GM12878 (cell line): ENCODE measurements around the gene MAP4K1. TPM values are rescaled to one million over a fixed set of nuclear protein-coding genes. Genes with fewer than 3 reads are reported as not detected.
A peak's percentile ranks its signal among the peaks of the same experiment; 100 is the strongest.

Experiments
- ATAC-seq: fragments of 200-7000 bp; cut with Tn5 transposase; 3 replicates; pipeline ENCODE4 v1.9.1; 2020; ENCODE audit warnings: mild to moderate bottlenecking, moderate library complexity
- BruUV-seq: library from RNA; stranded (reverse); fragments of 400-500 nt; replicated peaks from 2 replicates; lab custom pipeline; 2021; lab: Mats Ljungman, UMichigan
- CTCF ChIA-PET: fragments of 300-600 bp; sonication (Branson Sonifier 250); formaldehyde crosslinking; extraction: SDS; loops from one replicate; lab custom pipeline; 2021; ENCODE audit warnings: inconsistent platforms; lab: Yijun Ruan, JAX
- POLR2A ChIA-PET: fragments of 350-600 bp; formaldehyde crosslinking; extraction: SDS; loops from one replicate; lab custom pipeline; 2021; ENCODE audit warnings: inconsistent platforms; lab: Charles Lee
- RAD21 ChIA-PET: fragments of 300-600 bp; sonication (Branson Sonifier 250); formaldehyde crosslinking; loops from one replicate; lab custom pipeline; 2023; ENCODE audit warnings: antibody characterized with exemption; ENCODE audit not compliant: unreplicated experiment; lab: Charles Lee
- SMC1A ChIA-PET: fragments of 300-600 bp; sonication (Branson Sonifier 250); formaldehyde crosslinking; loops from one replicate; lab custom pipeline; 2023; ENCODE audit not compliant: unreplicated experiment, uncharacterized antibody; lab: Charles Lee
- DNase-seq: peaks from one replicate; pipeline ENCODE4 v3.0.0-alpha.2; 2011; ENCODE audit warnings: low read depth, low spot score
- FAIRE-seq: peaks from 3 replicates; lab custom pipeline; 2011; peaks lifted over from hg19 to GRCh38; lab: Jason Lieb, UNC
- H2AFZ ChIP-seq: 2 replicates; pipeline ENCODE4 v1.6.0; 2011; ENCODE audit warnings: low read depth, low read length, control low read depth; ENCODE audit not compliant: control insufficient read depth
- H3K27ac ChIP-seq: 2 replicates; pipeline ENCODE4 v1.5.1; 2011; ENCODE audit warnings: control low read depth; ENCODE audit not compliant: control insufficient read depth, insufficient read depth
- H3K27me3 ChIP-seq, 2 experiments: replicated peaks in 1 of 2; 2 replicates each; pipeline versions ENCODE4 v1.6.0 to v1.6.1; 2011; ENCODE audit warnings: low read length in 1 of 2; ENCODE audit not compliant: control insufficient read depth in 2 of 2, insufficient read depth in 2 of 2
- H3K36me3 ChIP-seq, 2 experiments: 2 replicates each; pipeline ENCODE4 v1.5.1; 2011; ENCODE audit warnings: low read length in 1 of 2; ENCODE audit not compliant: control insufficient read depth in 2 of 2, insufficient read depth in 2 of 2
- H3K4me1 ChIP-seq: 2 replicates; pipeline ENCODE4 v1.6.1; 2011; ENCODE audit warnings: mild to moderate bottlenecking, low read length, moderate library complexity, mixed read lengths; ENCODE audit not compliant: control insufficient read depth, insufficient read depth
- H3K4me2 ChIP-seq: 2 replicates; pipeline ENCODE4 v1.6.0; 2011; ENCODE audit warnings: control low read depth; ENCODE audit not compliant: control insufficient read depth, insufficient read depth
- H3K4me3 ChIP-seq: fragments of 200-600 bp; sonication (generic); 2 replicates; pipeline ENCODE4 v1.5.1; 2016
- H3K79me2 ChIP-seq: 2 replicates; pipeline ENCODE4 v1.6.0; 2011; ENCODE audit warnings: low read length; ENCODE audit not compliant: control insufficient read depth, insufficient read depth
- H3K9ac ChIP-seq: 2 replicates; pipeline ENCODE4 v1.8.0; 2011; ENCODE audit warnings: low read length, control low read depth, mixed read lengths; ENCODE audit not compliant: control insufficient read depth, insufficient read depth
- H3K9me3 ChIP-seq: replicated peaks from 3 replicates; pipeline ENCODE4 v1.5.1; 2011; ENCODE audit warnings: mild to moderate bottlenecking, low read length; ENCODE audit not compliant: control insufficient read depth, insufficient read depth
- H4K20me1 ChIP-seq: 2 replicates; pipeline ENCODE4 v1.6.0; 2011; ENCODE audit not compliant: control insufficient read depth, insufficient read depth
- BHLHE40 ChIP-seq, 2 experiments: fragments of 450-650 bp in 1 of 2; IDR thresholded peaks; 2 replicates each; pipeline ENCODE4 v1.6.1; 2011 to 2017; ENCODE audit warnings: low read depth in 2 of 2, borderline replicate concordance in 1 of 2, improper control_type of control experiment in 1 of 2, low read length in 1 of 2, mild to moderate bottlenecking in 1 of 2
- BMI1 ChIP-seq: fragments of 450-650 bp; IDR thresholded peaks from 2 replicates; pipeline ENCODE4 v1.6.1; 2016; ENCODE audit warnings: mild to moderate bottlenecking, moderate library complexity, borderline replicate concordance
- CREM ChIP-seq: IDR thresholded peaks from 2 replicates; pipeline ENCODE4 v1.6.1; 2014; ENCODE audit warnings: antibody characterized with exemption, low read depth
- ESRRA ChIP-seq: IDR thresholded peaks from 2 replicates; pipeline ENCODE4 v1.6.1; 2012; ENCODE audit warnings: mild to moderate bottlenecking, low read length, improper control_type of control experiment
- ETV6 ChIP-seq, 2 experiments: fragments of 450-650 bp in 1 of 2; IDR thresholded peaks in 1 of 2; conservative IDR thresholded peaks in 1 of 2; 2 replicates each; pipeline ENCODE4 v1.6.1; 2014; ENCODE audit warnings: antibody characterized with exemption in 1 of 2, borderline replicate concordance in 1 of 2, low read depth in 1 of 2, mild to moderate bottlenecking in 1 of 2, moderate library complexity in 1 of 2
- JUND ChIP-seq: IDR thresholded peaks from 2 replicates; pipeline ENCODE4 v1.6.1; 2012; ENCODE audit warnings: low read depth, mild to moderate bottlenecking, low read length, improper control_type of control experiment, moderate library complexity
- LARP7 ChIP-seq: fragments of 450-650 bp; IDR thresholded peaks from 2 replicates; pipeline ENCODE4 v1.6.1; 2017; ENCODE audit warnings: mild to moderate bottlenecking
- MTA3 ChIP-seq: IDR thresholded peaks from 2 replicates; pipeline ENCODE4 v1.6.1; 2012; ENCODE audit warnings: low read length, inconsistent platforms, borderline replicate concordance
- NR2F1 ChIP-seq: fragments of 450-650 bp; conservative IDR thresholded peaks from 2 replicates; pipeline ENCODE4 v1.6.1; 2017; ENCODE audit warnings: mild to moderate bottlenecking
- RUNX3 ChIP-seq: IDR thresholded peaks from 2 replicates; pipeline ENCODE4 v1.6.1; 2012; ENCODE audit warnings: low read length, inconsistent platforms
- SIN3A ChIP-seq: IDR thresholded peaks from 2 replicates; pipeline ENCODE4 v1.6.1; 2012; ENCODE audit warnings: low read depth, low read length, improper control_type of control experiment
- SREBF2 ChIP-seq: IDR thresholded peaks from 2 replicates; pipeline ENCODE4 v1.6.1; 2012; ENCODE audit warnings: mild to moderate bottlenecking, low read length
- WGBS: methylation state at CpG from one replicate; pipeline ENCODE4 v1.1.6; 2016; ENCODE audit warnings: low lambda C conversion rate; ENCODE audit not compliant: insufficient replicate concordance, insufficient coverage; ENCODE audit errors: missing lambda C conversion rate; 5-methylcytosine and 5-hydroxymethylcytosine counted together
- in situ Hi-C: fragments of 300-500 bp; cut with MboI; formaldehyde crosslinking; loops from 9 replicates; pipeline ENCODE4 v1.14.3; 2018; ENCODE audit warnings: mixed read lengths
- intact Hi-C: fragments of 100-400 bp; cut with micrococcal nuclease; formaldehyde crosslinking; loops from one replicate; pipeline ENCODE4 v1.14.2; 2022; ENCODE audit not compliant: unreplicated experiment
- polyA plus RNA-seq, 11 experiments: library from polyadenylated mRNA; depleted of rRNA in 4 of 11; unstranded in 6 of 11; stranded (reverse) in 5 of 11; fragments of >200 nt; fragmentation: Nextera tagmentation in 4 of 11; fragmentation: Illumina TruSeq in 1 of 11; extraction: Ambion mirVana in 4 of 11; extraction: Trizol in 1 of 11; gene quantifications; 1 replicate in 1 of 11; 2 replicates in 10 of 11; pipeline versions ENCODE4 v1.2.1 to v1.2.3, GENCODE V29; 2011 to 2016; ENCODE audit warnings: inconsistent platforms in 2 of 11, missing spikeins in 2 of 11, low read depth in 1 of 11
- total RNA-seq, 4 experiments: library from RNA; depleted of rRNA in 3 of 4; stranded (reverse); fragments of >200 nt in 3 of 4; fragmentation: Illumina TruSeq in 1 of 4; extraction: Trizol in 1 of 4; gene quantifications; 2 replicates each; pipeline versions ENCODE4 v1.2.1 to v1.2.3, GENCODE V29; 2013 to 2021
- TF ChIP-seq, protein P1 (sequence below): IDR thresholded peaks from 2 replicates; pipeline ENCODE4 v1.6.1; 2012; ENCODE audit warnings: low read depth, low read length, improper control_type of control experiment
- TF ChIP-seq, protein P2 (sequence below): fragments of 450-650 bp; IDR thresholded peaks from 2 replicates; pipeline ENCODE4 v1.6.1; 2017; ENCODE audit warnings: borderline replicate concordance
- TF ChIP-seq, protein P3 (sequence below): fragments of 450-650 bp; conservative IDR thresholded peaks from 2 replicates; pipeline ENCODE4 v1.6.1; 2017; ENCODE audit warnings: mild to moderate bottlenecking, moderate library complexity

Gene MAP4K1
- total and polyA plus RNA-seq, 10 of the 15 experiments (the other 5 are each of a cell fraction or from before 2014, with no cell fraction given): 39.2 to 306 (median 140) TPM

DNA sequence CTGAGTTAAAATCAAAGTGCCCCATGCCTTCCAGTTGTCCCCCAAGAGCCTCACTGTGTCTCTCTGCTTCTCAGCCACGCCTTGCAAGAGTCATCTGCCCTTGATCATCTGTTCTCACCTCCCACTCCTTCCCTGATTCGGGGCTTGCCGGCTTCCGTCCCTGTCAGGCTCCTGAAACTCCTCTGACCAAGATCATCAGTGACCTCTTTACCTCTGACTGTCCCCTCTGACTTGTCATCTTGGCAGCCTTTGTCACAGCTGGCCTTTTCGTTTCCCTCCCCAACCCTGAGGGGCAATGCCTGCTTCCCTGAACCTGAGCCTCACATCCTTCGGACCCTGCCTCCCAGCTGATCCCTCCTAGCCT, 66.3 kb downstream of the MAP4K1 start:
- Histone ChIP-seq H3K27me3 (no peaks in the 10 kb centered on the region), H3K4me3 (no peak overlapping the region), H4K20me1 (no peaks in the 10 kb centered on the region), H3K9ac (no peak overlapping the region), H2AFZ (no peak overlapping the region; the same call in 1 of the 2 replicates), H3K4me2 (peak overlapping the region; percentile 1; the same call in 1 of the 2 replicates), H3K36me3 (no peaks in the 10 kb centered on the region), H3K79me2 (no peaks in the 10 kb centered on the region), H3K4me1 (peaks cover 31% of the 10 kb centered on the region), H3K27ac (no peak overlapping the region), H3K9me3 (no peaks in the 10 kb centered on the region)
- POLR2A ChIA-PET: interaction anchor here (0.7 to 12.2 kb wide), 6 partner anchors 9 to 162 kb away, joined by 3 to 135 read pairs (median 6); partner anchors contain the start of genes EIF3K and MAP4K1
- RAD21 ChIA-PET: interaction anchor here (0.5 to 11.1 kb wide), 9 partner anchors 9 to 318 kb away, joined by 3 to 135 read pairs (median 4); partner anchors contain the start of genes EIF3K, FAM98C and MAP4K1
- intact Hi-C loops (no loop called here), in situ Hi-C loops (loop anchor here (5.0 kb wide), 1 partner anchor 316 kb away; no protein-coding TSS in a partner anchor)
- WGBS: under 1% methylated on average over 6 of the region's 6 CpGs
- peak; percentile 52 for DNase-seq
- CTCF ChIA-PET: interaction anchor here (0.8 to 3.6 kb wide), 8 partner anchors 12 to 379 kb away, joined by 3 to 35 read pairs (median 6); partner anchors contain the start of genes ACTN4, EIF3K, MAP4K1 and MRPS12
- peak; percentile 96 for FAIRE-seq
- BruUV-seq: no TSS peak
- SMC1A ChIA-PET: interaction anchor here (1.0 to 3.6 kb wide), 7 partner anchors 12 to 362 kb away, joined by 3 to 35 read pairs (median 4); partner anchors contain the start of genes ACTN4, EIF3K and MAP4K1
- ATAC-seq: peak; percentile 87
- 0 out of 2 replicates have a peak, but pooled peaks have one; percentile 50 for TF ChIP-seq SIN3A
- peak in 1 of 2 experiments; percentile 89; a peak in 2 of 4 replicates for TF ChIP-seq ETV6 (conservative IDR thresholded peaks at IDR 0.05 in 1 of 2, IDR thresholded peaks at IDR 0.05 in 1 of 2; ENCODE audit: borderline replicate concordance in 1 of 2, low read depth in 1 of 2)
- peak; percentile 63; the same call in 1 of the 2 replicates for TF ChIP-seq BMI1
- peak; percentile 63 to 80; a peak in 3 of 4 replicates for TF ChIP-seq BHLHE40 (IDR thresholded peaks at IDR 0.05; ENCODE audit: borderline replicate concordance in 1 of 2, low read depth in 2 of 2, low read length in 1 of 2)
- no peak for TF ChIP-seq SREBF2
- peak; percentile 73 for TF ChIP-seq ESRRA
- TF ChIP-seq, protein P1, sequence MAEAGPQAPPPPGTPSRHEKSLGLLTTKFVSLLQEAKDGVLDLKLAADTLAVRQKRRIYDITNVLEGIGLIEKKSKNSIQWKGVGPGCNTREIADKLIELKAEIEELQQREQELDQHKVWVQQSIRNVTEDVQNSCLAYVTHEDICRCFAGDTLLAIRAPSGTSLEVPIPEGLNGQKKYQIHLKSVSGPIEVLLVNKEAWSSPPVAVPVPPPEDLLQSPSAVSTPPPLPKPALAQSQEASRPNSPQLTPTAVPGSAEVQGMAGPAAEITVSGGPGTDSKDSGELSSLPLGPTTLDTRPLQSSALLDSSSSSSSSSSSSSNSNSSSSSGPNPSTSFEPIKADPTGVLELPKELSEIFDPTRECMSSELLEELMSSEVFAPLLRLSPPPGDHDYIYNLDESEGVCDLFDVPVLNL: no peak
- no peak for TF ChIP-seq MTA3
- peak; percentile 99 for TF ChIP-seq NR2F1
- TF ChIP-seq JUND: 0 out of 2 replicates have a peak, but pooled peaks have one; percentile 59
- TF ChIP-seq, protein P2, sequence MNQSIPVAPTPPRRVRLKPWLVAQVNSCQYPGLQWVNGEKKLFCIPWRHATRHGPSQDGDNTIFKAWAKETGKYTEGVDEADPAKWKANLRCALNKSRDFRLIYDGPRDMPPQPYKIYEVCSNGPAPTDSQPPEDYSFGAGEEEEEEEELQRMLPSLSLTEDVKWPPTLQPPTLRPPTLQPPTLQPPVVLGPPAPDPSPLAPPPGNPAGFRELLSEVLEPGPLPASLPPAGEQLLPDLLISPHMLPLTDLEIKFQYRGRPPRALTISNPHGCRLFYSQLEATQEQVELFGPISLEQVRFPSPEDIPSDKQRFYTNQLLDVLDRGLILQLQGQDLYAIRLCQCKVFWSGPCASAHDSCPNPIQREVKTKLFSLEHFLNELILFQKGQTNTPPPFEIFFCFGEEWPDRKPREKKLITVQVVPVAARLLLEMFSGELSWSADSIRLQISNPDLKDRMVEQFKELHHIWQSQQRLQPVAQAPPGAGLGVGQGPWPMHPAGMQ: no peak
- peak; percentile 61; the same call in 1 of the 2 replicates for TF ChIP-seq RUNX3
- peak; percentile 63 for TF ChIP-seq CREM
- TF ChIP-seq LARP7: no peak
- TF ChIP-seq, protein P3, sequence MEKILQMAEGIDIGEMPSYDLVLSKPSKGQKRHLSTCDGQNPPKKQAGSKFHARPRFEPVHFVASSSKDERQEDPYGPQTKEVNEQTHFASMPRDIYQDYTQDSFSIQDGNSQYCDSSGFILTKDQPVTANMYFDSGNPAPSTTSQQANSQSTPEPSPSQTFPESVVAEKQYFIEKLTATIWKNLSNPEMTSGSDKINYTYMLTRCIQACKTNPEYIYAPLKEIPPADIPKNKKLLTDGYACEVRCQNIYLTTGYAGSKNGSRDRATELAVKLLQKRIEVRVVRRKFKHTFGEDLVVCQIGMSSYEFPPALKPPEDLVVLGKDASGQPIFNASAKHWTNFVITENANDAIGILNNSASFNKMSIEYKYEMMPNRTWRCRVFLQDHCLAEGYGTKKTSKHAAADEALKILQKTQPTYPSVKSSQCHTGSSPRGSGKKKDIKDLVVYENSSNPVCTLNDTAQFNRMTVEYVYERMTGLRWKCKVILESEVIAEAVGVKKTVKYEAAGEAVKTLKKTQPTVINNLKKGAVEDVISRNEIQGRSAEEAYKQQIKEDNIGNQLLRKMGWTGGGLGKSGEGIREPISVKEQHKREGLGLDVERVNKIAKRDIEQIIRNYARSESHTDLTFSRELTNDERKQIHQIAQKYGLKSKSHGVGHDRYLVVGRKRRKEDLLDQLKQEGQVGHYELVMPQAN: 0 out of 2 replicates have a peak, but pooled peaks have one; percentile 26
